ES-I3 (cell line): ENCODE measurements around the gene SMPD2.

Experiments used
- H3K36me3 ChIP-seq: 2 replicates; pipeline ENCODE4 v1.6.1; 2013; ENCODE audit warnings: mild to moderate bottlenecking, low read length, control low read depth, moderate library complexity; ENCODE audit not compliant: insufficient read depth
- H3K4me1 ChIP-seq: 2 replicates; pipeline ENCODE4 v1.6.1; 2013; ENCODE audit warnings: mild to moderate bottlenecking, control low read depth, low read length; ENCODE audit not compliant: insufficient read depth
- H3K9ac ChIP-seq: 2 replicates; pipeline ENCODE4 v1.6.1; 2013; ENCODE audit warnings: low read depth, mild to moderate bottlenecking, low read length, moderate library complexity
- H3K9me3 ChIP-seq: 2 replicates; pipeline ENCODE4 v1.6.1; 2013; ENCODE audit warnings: mild to moderate bottlenecking, low read length, moderate library complexity; ENCODE audit not compliant: control insufficient read depth, insufficient read depth

SMPD2 gene

GRCh38 chr6:109434456-109434855 lies 6.1 kb upstream of the SMPD2 start:
- Histone ChIP-seq H3K9ac (no peak overlapping the region), H3K4me1 (no peaks in the 10 kb centered on the region), H3K9me3 (no peaks in the 10 kb centered on the region), H3K36me3 (no peaks in the 10 kb centered on the region)

DNA sequence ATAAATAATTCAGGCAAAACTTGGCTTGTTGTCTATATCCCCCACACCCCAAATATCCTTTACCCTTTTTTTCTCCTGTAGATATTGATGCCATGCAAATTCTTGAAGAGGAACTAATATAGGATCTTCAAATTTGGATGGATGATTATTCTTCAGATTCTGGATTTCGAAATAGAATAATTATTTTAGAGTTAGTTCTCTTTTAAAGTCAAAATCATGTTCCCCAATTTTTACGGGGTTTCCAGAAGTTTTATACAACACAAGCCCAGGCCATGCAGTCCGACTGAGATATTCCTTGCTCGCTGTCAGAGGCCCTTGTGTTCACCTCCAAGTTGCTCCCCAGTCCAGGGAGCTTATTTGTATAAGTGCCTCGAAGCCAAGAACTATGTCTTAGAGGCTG lies 4.5 kb upstream of the SMPD2 start:
- no peak overlapping the region for H3K9ac ChIP-seq
- no peaks in the 10 kb centered on the region for H3K36me3 ChIP-seq
- H3K4me1 ChIP-seq = no peaks in the 10 kb centered on the region
- no peaks in the 10 kb centered on the region for H3K9me3 ChIP-seq

DNA sequence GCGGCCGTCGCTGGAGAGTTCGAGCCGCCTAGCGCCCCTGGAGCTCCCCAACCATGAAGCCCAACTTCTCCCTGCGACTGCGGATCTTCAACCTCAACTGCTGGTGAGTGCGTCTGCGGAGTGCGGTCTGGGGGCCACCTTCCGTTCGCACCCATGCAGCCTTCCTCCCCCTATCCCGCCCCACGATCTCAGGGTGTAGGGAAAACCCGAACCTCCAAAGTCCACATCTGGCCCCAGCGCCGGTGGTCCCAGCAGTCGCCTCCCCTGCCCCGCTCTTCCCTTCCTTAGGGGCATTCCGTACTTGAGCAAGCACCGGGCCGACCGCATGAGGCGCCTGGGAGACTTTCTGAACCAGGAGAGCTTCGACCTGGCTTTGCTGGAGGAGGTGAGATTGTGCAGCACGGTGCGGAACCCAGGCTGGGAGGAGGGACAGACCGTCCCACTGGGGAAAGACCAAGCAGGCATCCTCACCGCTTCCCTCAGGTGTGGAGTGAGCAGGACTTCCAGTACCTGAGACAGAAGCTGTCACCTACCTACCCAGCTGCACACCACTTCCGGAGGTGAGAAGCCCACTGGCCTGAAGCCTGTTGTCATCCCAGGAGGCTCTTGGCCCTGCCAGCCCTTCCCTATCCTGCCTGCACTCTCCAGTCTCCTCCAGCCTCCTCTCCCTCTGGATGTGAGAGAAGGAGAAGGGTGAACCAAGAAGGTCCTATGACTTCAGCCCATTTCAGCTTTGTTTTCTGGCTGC lies 719 bp downstream of the SMPD2 start:
- Histone ChIP-seq H3K9me3 (no peaks in the 10 kb centered on the region), H3K9ac (peak overlapping the region; percentile 69), H3K36me3 (no peaks in the 10 kb centered on the region; the same call in 1 of the 2 replicates), H3K4me1 (peaks cover 5% of the 10 kb centered on the region; the same call in 1 of the 2 replicates)

GRCh38 chr6:109442393-109442924 lies 1.9 kb downstream of the SMPD2 start:
- no peaks in the 10 kb centered on the region; the same call in 1 of the 2 replicates for H3K36me3 ChIP-seq
- H3K9me3 ChIP-seq = no peaks in the 10 kb centered on the region
- H3K9ac ChIP-seq = no peak overlapping the region
- peaks cover 5% of the 10 kb centered on the region; the same call in 1 of the 2 replicates for H3K4me1 ChIP-seq

DNA sequence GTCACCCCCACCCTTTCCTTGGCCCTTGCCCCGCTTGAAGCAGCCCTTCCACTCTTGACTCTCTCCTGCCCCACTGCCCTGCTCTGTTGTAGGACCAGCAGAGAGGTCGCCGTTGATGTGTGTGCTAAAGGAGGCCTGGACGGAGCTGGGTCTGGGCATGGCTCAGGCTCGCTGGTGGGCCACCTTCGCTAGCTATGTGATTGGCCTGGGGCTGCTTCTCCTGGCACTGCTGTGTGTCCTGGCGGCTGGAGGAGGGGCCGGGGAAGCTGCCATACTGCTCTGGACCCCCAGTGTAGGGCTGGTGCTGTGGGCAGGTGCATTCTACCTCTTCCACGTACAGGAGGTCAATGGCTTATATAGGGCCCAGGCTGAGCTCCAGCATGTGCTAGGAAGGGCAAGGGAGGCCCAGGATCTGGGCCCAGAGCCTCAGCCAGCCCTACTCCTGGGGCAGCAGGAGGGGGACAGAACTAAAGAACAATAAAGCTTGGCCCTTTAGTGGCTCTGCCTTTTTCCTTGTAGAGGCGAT lies 3.0 kb downstream of the SMPD2 start:
- Histone ChIP-seq H3K4me1 (peaks cover 5% of the 10 kb centered on the region; the same call in 1 of the 2 replicates), H3K9me3 (no peaks in the 10 kb centered on the region), H3K36me3 (no peaks in the 10 kb centered on the region; the same call in 1 of the 2 replicates), H3K9ac (no peak overlapping the region)

GRCh38 chr6:109445382-109445781 lies 4.9 kb downstream of the SMPD2 start:
- H3K4me1 ChIP-seq = peaks cover 5% of the 10 kb centered on the region; the same call in 1 of the 2 replicates
- no peak overlapping the region for H3K9ac ChIP-seq
- no peaks in the 10 kb centered on the region for H3K9me3 ChIP-seq
- no peaks in the 10 kb centered on the region; the same call in 1 of the 2 replicates for H3K36me3 ChIP-seq

- H3K9ac ChIP-seq = no peak overlapping the region
- H3K9me3 ChIP-seq = no peaks in the 10 kb centered on the region
- H3K36me3 ChIP-seq = no peaks in the 10 kb centered on the region; the same call in 1 of the 2 replicates
- H3K4me1 ChIP-seq = peaks cover 5% of the 10 kb centered on the region; the same call in 1 of the 2 replicates
These were observed 5.5 kb downstream of the SMPD2 start for GRCh38 chr6:109446072-109446471.

DNA sequence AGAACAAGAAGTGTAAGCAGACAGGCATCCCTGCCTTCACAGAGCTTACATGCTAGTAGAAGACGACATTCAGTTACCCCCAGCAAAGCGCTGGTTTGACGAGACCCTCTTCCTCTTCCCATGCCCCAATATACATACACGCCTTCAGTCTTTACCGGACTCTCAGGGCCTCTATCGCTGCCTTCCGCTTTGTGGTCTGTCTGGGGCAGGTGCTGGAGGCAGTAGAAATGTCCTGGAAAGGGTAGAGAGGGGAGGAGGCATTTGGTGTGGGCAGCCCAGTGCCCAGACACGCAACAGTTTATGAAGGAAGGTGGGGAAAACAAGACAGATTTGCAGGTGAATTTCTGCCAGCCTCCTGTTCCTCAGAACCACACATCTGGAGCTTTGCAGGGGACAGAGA lies 6.0 kb downstream of the SMPD2 start:
- Histone ChIP-seq H3K4me1 (peaks cover 4% of the 10 kb centered on the region; the same call in 1 of the 2 replicates), H3K9ac (no peak overlapping the region), H3K9me3 (no peaks in the 10 kb centered on the region), H3K36me3 (peaks cover 2% of the 10 kb centered on the region; the same call in 1 of the 2 replicates)

DNA sequence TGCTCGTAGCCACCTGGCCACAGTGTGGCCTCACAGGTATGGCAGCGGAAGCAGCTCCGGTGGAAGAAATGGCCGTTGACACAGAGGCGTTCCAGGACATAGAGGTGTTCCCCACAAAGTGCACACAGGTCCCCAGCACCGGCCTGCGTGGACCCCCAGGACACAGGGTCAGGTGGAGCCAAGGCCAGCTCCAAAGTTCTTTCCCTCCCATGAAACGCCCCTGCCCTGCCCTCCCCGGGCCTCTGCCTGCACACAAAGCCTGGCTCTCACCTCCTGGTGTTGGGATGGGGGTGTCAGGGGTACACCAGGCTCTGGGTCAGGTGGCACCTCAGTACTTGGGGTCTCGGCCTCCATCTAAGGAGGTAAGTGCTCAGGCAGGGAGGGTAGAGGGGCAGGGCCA lies 6.6 kb downstream of the SMPD2 start:
- no peaks in the 10 kb centered on the region for H3K9me3 ChIP-seq
- H3K9ac ChIP-seq = no peak overlapping the region
- no peaks in the 10 kb centered on the region for H3K4me1 ChIP-seq
- H3K36me3 ChIP-seq = peaks cover 4% of the 10 kb centered on the region; the same call in 1 of the 2 replicates

GRCh38 chr6:109447878-109448555 lies 7.5 kb downstream of the SMPD2 start:
- Histone ChIP-seq H3K4me1 (no peaks in the 10 kb centered on the region), H3K9ac (no peak overlapping the region), H3K9me3 (no peaks in the 10 kb centered on the region), H3K36me3 (peaks cover 4% of the 10 kb centered on the region; the same call in 1 of the 2 replicates)

- peaks cover 4% of the 10 kb centered on the region; the same call in 1 of the 2 replicates for H3K36me3 ChIP-seq
- H3K9me3 ChIP-seq = no peaks in the 10 kb centered on the region
- H3K9ac ChIP-seq = no peak overlapping the region
- no peaks in the 10 kb centered on the region for H3K4me1 ChIP-seq
These were observed 8.1 kb downstream of the SMPD2 start for GRCh38 chr6:109448615-109449014.

GRCh38 chr6:109449064-109449794 lies 8.7 kb downstream of the SMPD2 start:
- no peak overlapping the region for H3K9ac ChIP-seq
- no peaks in the 10 kb centered on the region for H3K9me3 ChIP-seq
- peaks cover 4% of the 10 kb centered on the region; the same call in 1 of the 2 replicates for H3K36me3 ChIP-seq
- H3K4me1 ChIP-seq = peaks cover 2% of the 10 kb centered on the region; the same call in 1 of the 2 replicates

GRCh38 chr6:109449795-109450673 lies 9.5 kb downstream of the SMPD2 start:
- Histone ChIP-seq H3K9ac (no peak overlapping the region), H3K36me3 (peaks cover 4% of the 10 kb centered on the region; the same call in 1 of the 2 replicates), H3K4me1 (peaks cover 6% of the 10 kb centered on the region; the same call in 1 of the 2 replicates), H3K9me3 (no peaks in the 10 kb centered on the region)
